H1 (cell line): Measurements from ENCODE around the gene RAPGEF5. TPM values are rescaled to one million over a fixed set of nuclear protein-coding genes. Genes with fewer than 3 reads are reported as not detected.

ENCODE experiments used
- BCL11A ChIP-seq, 2 experiments: IDR thresholded peaks; one replicate each; pipeline ENCODE4 v1.6.1; 2011; ENCODE audit warnings: low read depth in 2 of 2, low read length in 2 of 2, mild to moderate bottlenecking in 2 of 2
- CREB1 ChIP-seq: IDR thresholded peaks from 2 replicates; pipeline ENCODE4 v1.6.1; 2012; ENCODE audit warnings: inconsistent platforms
- JUN ChIP-seq: IDR thresholded peaks from 2 replicates; pipeline ENCODE4 v1.6.1; 2011; ENCODE audit warnings: low read depth, mild to moderate bottlenecking, improper control_type of control experiment, low read length
- MAFK ChIP-seq: IDR thresholded peaks from 2 replicates; pipeline ENCODE4 v1.6.1; 2012; ENCODE audit warnings: low read depth, mild to moderate bottlenecking, improper control_type of control experiment, low read length
- RAD21 ChIP-seq, 2 experiments: IDR thresholded peaks in 1 of 2; conservative IDR thresholded peaks in 1 of 2; 2 replicates each; pipeline ENCODE4 v1.6.1; 2011; ENCODE audit warnings: low read depth in 2 of 2, low read length in 2 of 2, improper control_type of control experiment in 1 of 2, inconsistent platforms in 1 of 2, mild to moderate bottlenecking in 1 of 2, moderate library complexity in 1 of 2
- SIN3A ChIP-seq, 2 experiments: IDR thresholded peaks in 1 of 2; conservative IDR thresholded peaks in 1 of 2; 2 replicates each; pipeline ENCODE4 v1.6.1; 2011 to 2012; ENCODE audit warnings: low read length in 2 of 2, improper control_type of control experiment in 1 of 2, low read depth in 1 of 2, mild to moderate bottlenecking in 1 of 2
- SP2 ChIP-seq: IDR thresholded peaks from 2 replicates; pipeline ENCODE4 v1.6.1; 2012; ENCODE audit warnings: mild to moderate bottlenecking, low read length, inconsistent platforms
- TEAD4 ChIP-seq: IDR thresholded peaks from 2 replicates; pipeline ENCODE4 v1.6.1; 2012; ENCODE audit warnings: low read depth, low read length, inconsistent platforms, mixed read lengths
- polyA plus RNA-seq, 7 experiments: library from polyadenylated mRNA; depleted of rRNA in 3 of 7; stranded (reverse) in 5 of 7; unstranded in 2 of 7; fragments of >200 nt in 5 of 7; fragments of 200-250 nt in 2 of 7; gene quantifications; 1 replicate in 5 of 7; 2 replicates in 1 of 7; 4 replicates in 1 of 7; pipeline versions ENCODE4 v1.2.1 to v1.2.3, GENCODE V29; 2011 to 2013; ENCODE audit warnings: missing spikeins in 2 of 7, mixed read lengths in 2 of 7
- total RNA-seq: library from RNA; stranded (reverse); fragmentation: NEBNext Ultra II Directional; extraction: Animal tissue kit (Norgen Biotek cat#: 25700); gene quantifications from 2 replicates; pipeline ENCODE4 v1.2.1, GENCODE V29; 2021

Gene RAPGEF5
- total and polyA plus RNA-seq, 2 of the 8 experiments (the other 6 are each of a cell fraction or from before 2014, with no cell fraction given), result 4.4 to 22.9 TPM

DNA sequence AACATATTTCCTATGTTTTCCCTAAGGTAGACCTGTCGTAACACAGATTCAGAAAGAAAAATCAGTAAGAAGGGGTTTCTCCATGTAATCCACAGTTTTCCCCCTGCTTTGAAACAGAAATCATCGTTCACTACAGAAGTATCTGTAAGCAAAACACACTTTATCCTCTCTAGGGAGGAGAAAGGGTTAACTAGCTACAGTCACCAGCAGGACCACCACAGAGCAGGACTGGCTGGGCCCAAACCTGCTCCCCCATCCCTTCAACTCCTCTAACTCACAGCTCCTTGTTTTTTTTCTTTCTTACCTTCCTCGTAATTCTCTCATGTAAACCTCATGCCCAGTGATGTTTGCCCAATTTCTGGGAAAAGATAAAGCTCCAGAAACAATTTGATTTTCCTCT lies 167.7 kb downstream of the RAPGEF5 start (continued):
- TF ChIP-seq SP2, result no peak
- no peak for TF ChIP-seq TEAD4
- TF ChIP-seq BCL11A (IDR thresholded peaks at IDR 0.05; ENCODE audit: low read depth in 2 of 2, low read length in 2 of 2), result no peak
- TF ChIP-seq MAFK, result no peak
- no peak for TF ChIP-seq CREB1
- no peak for TF ChIP-seq RAD21 (IDR thresholded peaks at IDR 0.05 in 1 of 2, conservative IDR thresholded peaks at IDR 0.05 in 1 of 2; ENCODE audit: low read depth in 2 of 2, low read length in 2 of 2)
- TF ChIP-seq JUN, result no peak
- TF ChIP-seq SIN3A (conservative IDR thresholded peaks at IDR 0.05 in 1 of 2, IDR thresholded peaks at IDR 0.05 in 1 of 2; ENCODE audit: low read depth in 1 of 2, low read length in 2 of 2), result no peak
